H9 (cell line): ENCODE measurements around the gene TP53BP1. TPM values are rescaled to one million over a fixed set of nuclear protein-coding genes. Genes with fewer than 3 reads are reported as not detected.

Experiments used
- DNase-seq: peaks from one replicate; pipeline ENCODE4 v3.0.0-alpha.2; 2017
- H2AFZ ChIP-seq: one replicate; pipeline ENCODE4 v1.6.1; 2013; ENCODE audit warnings: mild to moderate bottlenecking, low read length, control low read depth, moderate library complexity
- H2AK5ac ChIP-seq: 2 replicates; pipeline ENCODE4 v1.6.1; 2013; ENCODE audit warnings: low read length, control low read depth, mixed read lengths; ENCODE audit not compliant: insufficient read length
- H2BK120ac ChIP-seq: one replicate; pipeline ENCODE4 v1.6.1; 2013; ENCODE audit warnings: low read depth, mild to moderate bottlenecking, low read length, control low read depth, inconsistent platforms; ENCODE audit not compliant: poor library complexity, severe bottlenecking
- H2BK12ac ChIP-seq: 2 replicates; pipeline ENCODE4 v1.6.1; 2013; ENCODE audit warnings: low read length, control low read depth, mixed read lengths, low read depth; ENCODE audit not compliant: insufficient read length
- H2BK15ac ChIP-seq: 2 replicates; pipeline ENCODE4 v1.6.1; 2013; ENCODE audit warnings: low read depth, low read length, control low read depth
- H2BK20ac ChIP-seq: one replicate; pipeline ENCODE4 v1.6.1; 2013; ENCODE audit warnings: low read depth, mild to moderate bottlenecking, low read length, control low read depth, inconsistent platforms; ENCODE audit not compliant: poor library complexity, severe bottlenecking
- H2BK5ac ChIP-seq: 2 replicates; pipeline ENCODE4 v1.6.1; 2013; ENCODE audit warnings: low read length, control low read depth, mixed read lengths; ENCODE audit not compliant: insufficient read length
- H3K14ac ChIP-seq: 2 replicates; pipeline ENCODE4 v1.6.1; 2013; ENCODE audit warnings: low read length, control low read depth; ENCODE audit not compliant: insufficient read depth
- H3K18ac ChIP-seq: 2 replicates; pipeline ENCODE4 v1.6.1; 2013; ENCODE audit warnings: low read depth, mild to moderate bottlenecking, mixed read lengths, low read length, control low read depth; ENCODE audit not compliant: insufficient read length
- H3K23ac ChIP-seq: 2 replicates; pipeline ENCODE4 v1.6.1; 2013; ENCODE audit warnings: low read length, control low read depth, mixed read lengths, low read depth; ENCODE audit not compliant: insufficient read length
- H3K23me2 ChIP-seq: 2 replicates; pipeline ENCODE4 v1.6.1; 2013; ENCODE audit warnings: low read depth, mild to moderate bottlenecking, mixed read lengths, low read length, control low read depth; ENCODE audit not compliant: insufficient read length, poor library complexity, severe bottlenecking
- H3K27ac ChIP-seq: 2 replicates; pipeline ENCODE4 v1.5.1; 2013; ENCODE audit warnings: low read length, control low read depth, mixed read lengths, low read depth; ENCODE audit not compliant: insufficient read length
- H3K27me3 ChIP-seq: 2 replicates; pipeline ENCODE4 v1.6.1; 2013; ENCODE audit warnings: low read length, control low read depth, inconsistent platforms; ENCODE audit not compliant: insufficient read depth
- H3K4ac ChIP-seq: 2 replicates; pipeline ENCODE4 v1.6.1; 2013; ENCODE audit warnings: low read depth, mild to moderate bottlenecking, control low read depth, inconsistent platforms, low read length, moderate library complexity
- H3K4me1 ChIP-seq: 2 replicates; pipeline ENCODE4 v1.6.1; 2013; ENCODE audit warnings: low read length, control low read depth, inconsistent platforms; ENCODE audit not compliant: insufficient read depth
- H3K4me2 ChIP-seq: 2 replicates; pipeline ENCODE4 v1.6.1; 2013; ENCODE audit warnings: low read length, control low read depth, mixed read lengths; ENCODE audit not compliant: insufficient read length, insufficient read depth
- H3K56ac ChIP-seq: 2 replicates; pipeline ENCODE4 v1.6.1; 2013; ENCODE audit warnings: low read depth, mild to moderate bottlenecking, mixed read lengths, low read length, control low read depth; ENCODE audit not compliant: insufficient read length
- H3K79me1 ChIP-seq: 2 replicates; pipeline ENCODE4 v1.6.1; 2013; ENCODE audit warnings: low read depth, mild to moderate bottlenecking, moderate library complexity, low read length, control low read depth, inconsistent platforms; ENCODE audit not compliant: insufficient read depth, poor library complexity, severe bottlenecking
- H3K79me2 ChIP-seq: 2 replicates; pipeline ENCODE4 v1.6.1; 2013; ENCODE audit warnings: low read length, control low read depth, inconsistent platforms; ENCODE audit not compliant: insufficient read depth
- H3K9ac ChIP-seq: 2 replicates; pipeline ENCODE4 v1.6.1; 2013; ENCODE audit warnings: low read length, control low read depth, mixed read lengths; ENCODE audit not compliant: insufficient read length; ENCODE audit errors: extremely low read depth
- H3K9me3 ChIP-seq: one replicate; pipeline ENCODE4 v1.6.1; 2013; ENCODE audit warnings: low read depth, low read length, inconsistent platforms; ENCODE audit not compliant: control insufficient read depth
- H3T11ph ChIP-seq: one replicate; pipeline ENCODE4 v1.6.1; 2013; ENCODE audit warnings: mild to moderate bottlenecking, low read length, control low read depth, inconsistent platforms
- H4K20me1 ChIP-seq: one replicate; pipeline ENCODE4 v1.6.1; 2013; ENCODE audit not compliant: control insufficient read depth, insufficient read length, insufficient read depth
- H4K5ac ChIP-seq: 2 replicates; pipeline ENCODE4 v1.6.1; 2013; ENCODE audit warnings: low read depth, mild to moderate bottlenecking, mixed read lengths, low read length, control low read depth; ENCODE audit not compliant: insufficient read length
- H4K8ac ChIP-seq: replicated peaks from 2 replicates; pipeline ENCODE4 v1.6.1; 2013; ENCODE audit warnings: low read length, control low read depth, mixed read lengths, low read depth; ENCODE audit not compliant: insufficient read length
- H4K91ac ChIP-seq: 2 replicates; pipeline ENCODE4 v1.6.1; 2013; ENCODE audit warnings: low read depth, mild to moderate bottlenecking, moderate library complexity, mixed read lengths, low read length, control low read depth; ENCODE audit not compliant: insufficient read length
- H3K27ac Mint-ChIP-seq, 3 experiments: 2 replicates in 2 of 3; 3 replicates in 1 of 3; pipeline ENCODE4 v1.8.0; 2020 to 2021; ENCODE audit warnings: mixed read lengths in 3 of 3, mild to moderate bottlenecking in 1 of 3, moderate library complexity in 1 of 3
- H3K27me3 Mint-ChIP-seq: 2 replicates; pipeline ENCODE4 v1.8.0; 2021; ENCODE audit warnings: low read depth, mild to moderate bottlenecking, moderate library complexity, mixed read lengths
- H3K36me3 Mint-ChIP-seq, 3 experiments: 2 replicates in 2 of 3; 3 replicates in 1 of 3; pipeline ENCODE4 v1.8.0; 2020 to 2021; ENCODE audit warnings: low read depth in 3 of 3, mixed read lengths in 3 of 3; ENCODE audit not compliant: insufficient read depth in 1 of 3
- H3K4me1 Mint-ChIP-seq, 2 experiments: 2 replicates each; pipeline ENCODE4 v1.8.0; 2020; ENCODE audit warnings: mixed read lengths in 2 of 2
- H3K4me3 Mint-ChIP-seq, 2 experiments: 2 replicates in 1 of 2; 3 replicates in 1 of 2; pipeline ENCODE4 v1.8.0; 2020 to 2021; ENCODE audit warnings: mild to moderate bottlenecking in 2 of 2, mixed read lengths in 2 of 2, moderate library complexity in 1 of 2
- H3K9me3 Mint-ChIP-seq, 2 experiments: 2 replicates in 1 of 2; 3 replicates in 1 of 2; pipeline ENCODE4 v1.8.0; 2020; ENCODE audit warnings: mild to moderate bottlenecking in 2 of 2, mixed read lengths in 2 of 2, moderate library complexity in 1 of 2
- WGBS: extraction: QIAGEN DNeasy Blood & Tissue Kit; methylation state at CpG from one replicate; pipeline ENCODE4 v1.1.7; 2013; ENCODE audit warnings: missing lambda C conversion rate, low lambda C conversion rate, mixed read lengths; ENCODE audit not compliant: insufficient read length; ENCODE audit errors: extremely low coverage; 5-methylcytosine and 5-hydroxymethylcytosine counted together
- total RNA-seq: library from RNA; stranded (reverse); gene quantifications from 2 replicates; pipeline ENCODE4 v1.2.1, GENCODE V29; 2021
- TF ChIP-seq, protein P1 (sequence below): fragments of 200-600 bp; sonication (generic); conservative IDR thresholded peaks from 3 replicates; pipeline ENCODE4 v1.8.0; 2021; ENCODE audit warnings: antibody characterized with exemption, mild to moderate bottlenecking

TP53BP1 gene
- total RNA-seq, 1 experiment from 2014 or later: 81.5 TPM

DNA sequence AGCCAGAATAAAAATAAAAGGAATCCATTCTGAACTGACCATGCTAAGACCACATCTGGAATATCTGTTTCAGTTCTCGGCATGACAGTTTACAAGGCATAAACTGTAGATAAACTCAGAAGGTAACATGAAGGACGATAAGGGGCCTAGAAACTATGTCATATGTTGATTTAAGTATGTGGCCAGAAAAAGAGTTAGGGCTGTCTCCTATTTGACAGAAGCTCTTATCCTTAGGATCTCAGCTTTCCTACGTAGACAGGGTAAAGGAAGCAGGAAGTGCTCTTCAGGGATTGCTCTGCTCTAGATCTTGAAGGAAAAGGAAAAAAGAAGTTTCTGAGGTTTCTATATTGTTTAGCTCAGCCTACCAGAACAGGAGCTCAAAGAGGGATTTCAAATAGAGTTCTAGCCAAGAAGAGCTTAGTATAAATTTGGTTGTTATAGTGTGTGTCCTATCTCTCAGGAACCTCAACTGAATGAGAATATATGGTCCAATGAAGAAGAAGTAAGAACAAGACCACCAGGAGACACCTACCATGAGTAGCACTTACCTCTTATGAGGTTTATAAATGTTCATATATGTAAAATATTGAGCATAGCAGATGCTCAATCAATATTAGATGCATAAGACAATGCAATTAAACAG lies 59.2 kb downstream of the TP53BP1 start:
- H2AK5ac ChIP-seq: no peak overlapping the region
- H2BK120ac ChIP-seq: no peak overlapping the region
- no peak overlapping the region for H4K91ac ChIP-seq
- H2BK15ac ChIP-seq: no peak overlapping the region
- H3K56ac ChIP-seq: no peak overlapping the region
- DNase-seq: no peak
- no CpG with 5 or more reads among the region's 3 CpGs for WGBS
- H3K79me1 ChIP-seq: no peaks in the 10 kb centered on the region
- no peak overlapping the region for H3K18ac ChIP-seq
- no peak overlapping the region for H3K4me3 Mint-ChIP-seq
- H3K4me1 ChIP-seq: no peaks in the 10 kb centered on the region
- H4K8ac ChIP-seq: no peak overlapping the region
- H3K27ac Mint-ChIP-seq: no peak overlapping the region; a peak in 1 of 7 replicates
- no peak overlapping the region for H3T11ph ChIP-seq
- H3K27ac ChIP-seq: no peak overlapping the region
- H2AFZ ChIP-seq: no peak overlapping the region
- H3K23ac ChIP-seq: no peak overlapping the region
- TF ChIP-seq, protein P1, sequence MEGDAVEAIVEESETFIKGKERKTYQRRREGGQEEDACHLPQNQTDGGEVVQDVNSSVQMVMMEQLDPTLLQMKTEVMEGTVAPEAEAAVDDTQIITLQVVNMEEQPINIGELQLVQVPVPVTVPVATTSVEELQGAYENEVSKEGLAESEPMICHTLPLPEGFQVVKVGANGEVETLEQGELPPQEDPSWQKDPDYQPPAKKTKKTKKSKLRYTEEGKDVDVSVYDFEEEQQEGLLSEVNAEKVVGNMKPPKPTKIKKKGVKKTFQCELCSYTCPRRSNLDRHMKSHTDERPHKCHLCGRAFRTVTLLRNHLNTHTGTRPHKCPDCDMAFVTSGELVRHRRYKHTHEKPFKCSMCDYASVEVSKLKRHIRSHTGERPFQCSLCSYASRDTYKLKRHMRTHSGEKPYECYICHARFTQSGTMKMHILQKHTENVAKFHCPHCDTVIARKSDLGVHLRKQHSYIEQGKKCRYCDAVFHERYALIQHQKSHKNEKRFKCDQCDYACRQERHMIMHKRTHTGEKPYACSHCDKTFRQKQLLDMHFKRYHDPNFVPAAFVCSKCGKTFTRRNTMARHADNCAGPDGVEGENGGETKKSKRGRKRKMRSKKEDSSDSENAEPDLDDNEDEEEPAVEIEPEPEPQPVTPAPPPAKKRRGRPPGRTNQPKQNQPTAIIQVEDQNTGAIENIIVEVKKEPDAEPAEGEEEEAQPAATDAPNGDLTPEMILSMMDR: no peak
- H3K23me2 ChIP-seq: no peaks in the 10 kb centered on the region
- no peaks in the 10 kb centered on the region for H4K20me1 ChIP-seq
- no peaks in the 10 kb centered on the region for H3K79me2 ChIP-seq
- H3K36me3 Mint-ChIP-seq: peaks cover 32 to 76% (median 62%) of the 10 kb centered on the region in 3 experiments; a peak in 6 of 7 replicates
- H2BK20ac ChIP-seq: no peak overlapping the region
- no peak overlapping the region for H3K14ac ChIP-seq
- H3K9me3 ChIP-seq: no peaks in the 10 kb centered on the region
- no peak overlapping the region for H3K9ac ChIP-seq
- no peak overlapping the region for H4K5ac ChIP-seq
- H3K9me3 Mint-ChIP-seq: no peaks in the 10 kb centered on the region
- H3K4me2 ChIP-seq: no peak overlapping the region
- H3K4me1 Mint-ChIP-seq: no peaks in the 10 kb centered on the region
- no peaks in the 10 kb centered on the region for H3K27me3 Mint-ChIP-seq
- no peak overlapping the region for H3K4ac ChIP-seq
- H2BK5ac ChIP-seq: no peak overlapping the region
- no peaks in the 10 kb centered on the region for H3K27me3 ChIP-seq
- no peak overlapping the region for H2BK12ac ChIP-seq
